Stomach smooth muscle (tissue), 2 donors: ENCODE data around the gene PHLDB2.
A peak's percentile ranks its signal among the peaks of the same experiment; 100 is the strongest.

Experiments used
- H3K27ac ChIP-seq: one replicate; pipeline ENCODE4 v1.7.0; 2013; ENCODE audit warnings: mild to moderate bottlenecking, low read length, inconsistent platforms
- H3K27me3 ChIP-seq, 2 donors: one replicate each; pipeline ENCODE4 v1.7.0; 2013; ENCODE audit warnings: low read length in 2 of 2; ENCODE audit not compliant: insufficient read depth in 2 of 2, control insufficient read depth in 1 of 2
- H3K36me3 ChIP-seq, 2 donors: one replicate each; pipeline ENCODE4 v1.7.0; 2013; ENCODE audit warnings: low read length in 2 of 2; ENCODE audit not compliant: control insufficient read depth in 2 of 2, insufficient read depth in 2 of 2
- H3K4me1 ChIP-seq: one replicate; pipeline ENCODE4 v1.7.0; 2013; ENCODE audit warnings: low read length; ENCODE audit not compliant: control insufficient read depth, insufficient read depth
- H3K4me3 ChIP-seq, 2 donors: one replicate each; pipeline ENCODE4 v1.7.0; 2013; ENCODE audit warnings: low read length in 2 of 2
- H3K9ac ChIP-seq, 2 donors: one replicate each; pipeline ENCODE4 v1.7.0; 2013; ENCODE audit warnings: low read length in 2 of 2, mild to moderate bottlenecking in 1 of 2
- H3K9me3 ChIP-seq, 2 donors: one replicate each; pipeline ENCODE4 v1.7.0; 2013; ENCODE audit warnings: low read length in 2 of 2; ENCODE audit not compliant: control insufficient read depth in 2 of 2
- donor health status: healthy.
- donor health status: Pancreatic carcinoma.

PHLDB2 gene

DNA sequence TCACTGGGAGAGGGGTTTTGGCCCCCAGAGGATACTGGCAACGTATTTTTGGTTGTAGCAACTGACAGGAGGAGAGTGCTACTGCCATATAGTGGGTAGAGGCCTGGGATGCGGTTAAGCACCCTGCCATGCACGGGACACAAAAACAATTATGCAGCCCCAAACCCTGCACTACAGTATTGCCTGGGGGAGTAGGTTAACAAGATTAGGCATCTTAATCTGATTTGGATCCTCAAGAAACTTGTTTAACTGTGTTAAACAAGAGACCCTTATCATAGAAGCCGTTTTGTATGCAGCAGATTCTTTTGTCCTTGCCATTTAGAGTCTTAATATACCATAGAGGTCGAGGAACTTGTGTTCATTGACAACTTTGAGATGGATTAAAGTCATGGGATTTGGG is 3.4 kb downstream of the PHLDB2 start:
- H3K4me1 ChIP-seq = peaks cover 36% of the 10 kb centered on the region
- H3K36me3 ChIP-seq = no peaks in the 10 kb centered on the region
- H3K4me3 ChIP-seq = peak overlapping the region; percentile 95 to 96
- H3K27me3 ChIP-seq = no peaks in the 10 kb centered on the region
- H3K9me3 ChIP-seq = no peaks in the 10 kb centered on the region
- peak overlapping the region in 1 of 2 donors; percentile 99 for H3K9ac ChIP-seq
- H3K27ac ChIP-seq = peak overlapping the region; percentile 98

DNA sequence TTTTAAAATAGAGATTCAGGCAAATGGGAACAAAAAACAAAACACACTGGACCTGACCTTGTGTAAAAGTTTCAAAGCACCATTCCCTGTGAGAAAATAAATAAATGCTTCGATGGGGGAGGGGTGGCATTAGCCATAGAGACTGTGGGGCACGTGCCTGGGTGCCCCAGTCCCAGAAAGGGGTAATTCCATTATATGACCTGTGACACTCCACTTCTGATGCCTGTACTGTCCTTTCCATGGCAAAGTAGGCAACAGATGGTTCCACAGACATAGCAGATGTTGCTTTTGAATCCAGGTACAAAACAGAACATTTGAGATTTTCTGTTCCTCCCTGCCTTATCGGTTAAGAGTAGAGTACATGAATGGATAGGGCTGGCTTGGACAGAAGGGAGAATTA is 3.9 kb downstream of the PHLDB2 start:
- no peaks in the 10 kb centered on the region for H3K36me3 ChIP-seq
- no peaks in the 10 kb centered on the region for H3K9me3 ChIP-seq
- peak overlapping the region; percentile 22 to 95 for H3K4me3 ChIP-seq
- peak overlapping the region; percentile 98 for H3K27ac ChIP-seq
- peaks cover 41% of the 10 kb centered on the region for H3K4me1 ChIP-seq
- peak overlapping the region in 1 of 2 donors; percentile 25 for H3K9ac ChIP-seq
- H3K27me3 ChIP-seq = no peaks in the 10 kb centered on the region

DNA sequence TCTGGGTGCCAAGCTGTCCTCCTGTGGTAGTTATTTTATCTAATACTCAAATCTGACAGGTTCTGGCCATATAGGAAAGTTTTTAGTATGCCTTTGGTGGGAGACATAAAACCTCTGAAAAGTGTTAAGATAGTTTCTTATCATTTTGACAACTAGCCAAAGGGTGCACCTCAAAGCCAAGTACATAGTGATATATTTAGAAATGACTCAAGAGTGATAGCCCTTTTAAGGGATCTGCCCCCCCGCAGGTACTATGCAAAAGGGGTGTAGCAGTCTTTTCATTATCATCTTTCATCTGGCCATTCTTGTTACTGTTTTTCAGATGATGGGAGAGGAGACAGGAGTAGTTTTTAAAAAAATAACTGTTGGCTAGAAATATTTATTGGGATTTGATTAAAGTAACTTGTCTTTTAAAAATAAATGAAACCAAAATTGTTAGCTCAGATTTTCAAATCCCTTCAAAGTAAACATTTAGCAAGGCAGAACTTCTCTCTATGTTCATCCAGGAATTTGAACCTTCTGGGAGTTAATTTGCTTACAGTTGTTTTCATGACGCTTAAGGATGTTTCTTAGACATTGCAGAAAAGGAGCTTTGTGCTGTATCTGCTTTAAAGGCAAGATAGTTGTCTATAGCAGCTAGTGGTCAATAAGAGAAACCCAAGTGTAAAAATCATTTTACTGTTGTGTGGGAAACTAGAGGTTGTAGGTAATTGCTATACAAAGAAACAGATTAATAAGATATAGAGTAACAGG is 5.1 kb downstream of the PHLDB2 start:
- Histone ChIP-seq H3K36me3 (no peaks in the 10 kb centered on the region), H3K27ac (peak overlapping the region; percentile 98), H3K4me1 (peaks cover 38% of the 10 kb centered on the region), H3K9ac (peak overlapping the region; percentile 43 to 51), H3K27me3 (no peaks in the 10 kb centered on the region), H3K4me3 (peak overlapping the region in 1 of 2 donors; percentile 30), H3K9me3 (no peaks in the 10 kb centered on the region)

DNA sequence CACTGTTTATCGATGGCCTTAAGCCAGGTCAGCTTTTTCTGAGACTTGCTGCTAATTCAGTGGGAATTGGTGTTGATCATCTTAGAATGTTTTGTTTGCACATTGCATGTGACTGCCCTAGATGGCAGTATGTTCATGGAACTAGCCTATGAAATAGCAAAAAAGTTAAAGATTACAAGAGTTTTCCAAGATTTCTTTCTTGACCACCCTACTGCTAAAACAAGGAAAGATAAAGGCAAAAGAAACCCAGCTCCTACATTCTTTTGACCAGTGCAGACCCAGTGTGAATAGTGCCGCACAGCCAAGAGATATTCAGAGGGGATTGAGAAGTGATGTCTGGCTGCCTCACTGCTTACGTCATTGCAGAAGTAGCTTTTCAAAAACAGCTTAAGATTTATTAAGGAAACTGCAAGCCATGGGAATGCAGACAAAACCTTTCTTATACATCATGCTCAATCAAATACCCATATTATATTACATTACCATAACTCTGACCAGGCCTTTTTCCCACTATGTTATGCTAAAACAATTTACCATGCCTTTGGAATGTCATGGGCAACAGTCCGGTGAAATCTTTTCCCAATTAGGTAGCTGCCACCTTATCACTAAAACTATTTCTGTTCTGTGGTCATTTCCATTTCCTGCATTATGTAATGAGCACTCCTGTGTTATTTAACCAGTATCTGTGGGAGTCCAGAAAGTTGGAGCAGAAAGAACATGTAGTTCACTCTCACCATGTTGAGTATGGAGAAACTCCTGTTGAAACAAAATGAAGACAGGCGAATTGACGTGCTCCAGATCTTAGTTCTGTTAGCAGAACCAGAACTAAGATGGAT is 6.0 kb downstream of the PHLDB2 start:
- H3K27ac ChIP-seq = peak overlapping the region; percentile 98
- H3K27me3 ChIP-seq = no peaks in the 10 kb centered on the region
- H3K36me3 ChIP-seq = no peaks in the 10 kb centered on the region

DNA sequence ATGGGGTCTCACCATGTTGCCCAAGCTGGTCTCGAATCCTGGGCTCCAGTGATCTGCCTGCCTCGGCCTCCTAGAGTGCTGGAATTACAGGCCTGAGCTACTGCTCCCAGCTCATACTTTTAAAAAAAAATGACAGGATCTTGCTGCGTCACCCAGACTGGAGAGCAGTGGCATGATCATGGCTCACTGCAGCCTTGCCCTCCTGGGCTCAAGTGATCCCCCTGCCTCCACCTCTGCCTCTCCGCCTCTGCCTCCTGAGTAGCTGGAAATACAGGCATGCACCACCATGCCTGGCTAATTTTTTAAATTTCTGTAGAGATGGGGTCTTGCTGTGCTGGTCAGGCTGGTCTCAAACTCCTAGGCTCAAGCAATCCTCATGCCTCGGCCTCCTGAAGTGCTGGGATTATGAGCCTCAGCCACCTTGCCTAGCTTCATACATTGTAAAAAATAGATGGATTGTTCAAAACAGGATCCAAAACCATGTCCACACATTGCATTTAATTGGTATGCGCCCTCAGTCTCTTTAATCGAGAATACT is 8.9 kb downstream of the PHLDB2 start:
- Histone ChIP-seq H3K27me3 (no peaks in the 10 kb centered on the region), H3K36me3 (peaks cover 4 to 8% of the 10 kb centered on the region in 2 donors), H3K9ac (no peak overlapping the region), H3K27ac (peak overlapping the region; percentile 24), H3K4me3 (no peak overlapping the region), H3K4me1 (peaks cover 34% of the 10 kb centered on the region), H3K9me3 (no peaks in the 10 kb centered on the region)

More for the DNA sequence above, 6.0 kb downstream of the PHLDB2 start:
- peaks cover 40% of the 10 kb centered on the region for H3K4me1 ChIP-seq
- no peaks in the 10 kb centered on the region for H3K9me3 ChIP-seq
- peak overlapping the region; percentile 29 to 30 for H3K4me3 ChIP-seq
- H3K9ac ChIP-seq = peak overlapping the region; percentile 43 to 51

DNA sequence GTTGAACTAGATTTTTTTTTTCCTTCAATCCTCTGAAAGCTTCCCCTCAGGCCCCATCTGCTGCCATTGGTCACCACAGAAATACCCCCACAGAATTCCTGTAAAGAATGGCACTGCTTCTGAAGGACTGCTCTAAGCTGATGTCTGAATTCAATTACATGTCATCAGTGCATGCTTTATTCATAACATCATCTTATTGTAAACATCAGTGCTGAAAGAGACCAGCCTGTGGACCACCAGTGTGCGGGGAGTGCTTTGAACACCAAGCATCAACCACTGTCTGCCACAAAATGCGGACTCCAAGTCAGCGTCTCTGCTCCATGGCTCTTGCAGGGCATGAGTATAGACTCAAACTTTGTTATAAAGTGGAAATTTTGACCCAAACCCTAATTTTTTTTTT is 11.6 kb downstream of the PHLDB2 start:
- peaks cover 4 to 8% of the 10 kb centered on the region in 2 donors for H3K36me3 ChIP-seq
- no peaks in the 10 kb centered on the region for H3K9me3 ChIP-seq
- H3K4me3 ChIP-seq = no peak overlapping the region
- H3K27me3 ChIP-seq = no peaks in the 10 kb centered on the region
- H3K4me1 ChIP-seq = peaks cover 33% of the 10 kb centered on the region
- H3K27ac ChIP-seq = no peak overlapping the region
- H3K9ac ChIP-seq = no peak overlapping the region

DNA sequence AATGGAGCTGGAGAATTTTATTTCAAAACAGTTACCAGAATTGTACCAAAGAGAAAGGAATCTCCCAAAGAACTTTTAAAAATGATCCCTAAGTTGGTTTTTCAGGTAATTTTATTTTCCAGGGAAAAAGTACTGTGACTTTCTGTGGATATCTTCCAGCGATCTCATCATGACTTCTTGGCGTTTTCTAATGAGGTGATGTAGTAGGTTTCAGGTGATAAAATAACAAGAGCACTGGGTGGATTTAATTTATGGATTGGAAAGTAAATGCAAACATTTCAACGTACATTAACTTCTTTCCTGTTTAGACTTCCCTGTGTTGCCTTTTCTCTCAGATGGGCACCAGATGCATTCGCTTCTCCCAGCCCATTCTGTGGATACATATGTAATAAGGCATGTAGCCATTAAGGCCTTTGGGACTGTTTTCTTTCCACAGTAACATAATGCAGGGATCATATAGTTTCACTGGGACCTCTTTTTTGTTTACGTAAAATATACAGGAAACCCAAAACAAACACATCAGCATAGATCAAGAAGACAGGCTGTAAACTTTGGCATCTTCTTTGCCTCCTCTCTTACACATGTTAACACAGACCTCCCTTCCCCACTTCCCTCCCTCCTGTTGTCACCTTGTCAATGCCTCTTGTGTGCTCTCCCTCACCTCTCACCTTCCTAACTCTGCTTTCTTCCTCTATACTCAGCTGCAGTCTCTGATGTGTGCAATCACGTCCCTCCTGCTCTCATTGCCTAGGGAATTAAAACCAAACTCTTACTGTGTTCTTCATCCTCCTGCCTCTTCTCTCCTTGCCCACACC is 13.0 kb downstream of the PHLDB2 start:
- H3K27ac ChIP-seq = no peak overlapping the region
- no peaks in the 10 kb centered on the region for H3K9me3 ChIP-seq
- peak overlapping the region in 1 of 2 donors; percentile 11 for H3K4me3 ChIP-seq
- no peaks in the 10 kb centered on the region for H3K27me3 ChIP-seq
- H3K4me1 ChIP-seq = peaks cover 24% of the 10 kb centered on the region
- H3K9ac ChIP-seq = no peak overlapping the region
- peaks cover 4 to 8% of the 10 kb centered on the region in 2 donors for H3K36me3 ChIP-seq

DNA sequence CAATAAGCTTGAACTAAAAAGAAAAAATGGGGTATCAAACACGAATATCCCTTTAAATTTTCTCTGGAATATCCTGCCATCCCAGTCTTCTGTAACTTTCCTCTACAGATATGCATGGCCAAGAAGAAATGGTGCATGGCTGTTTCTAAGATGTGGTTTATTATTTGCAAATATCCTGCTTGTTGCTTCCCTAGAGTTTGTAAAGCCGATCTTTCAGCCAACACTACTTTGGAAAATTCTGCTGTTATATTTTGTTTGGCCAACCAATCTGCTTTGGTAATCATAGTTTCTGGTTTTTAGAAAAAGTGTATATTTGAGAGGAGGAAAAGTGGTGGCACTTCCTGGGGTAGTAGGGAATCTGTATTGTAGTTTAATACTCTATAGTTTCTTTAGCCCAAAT is 13.9 kb downstream of the PHLDB2 start:
- Histone ChIP-seq H3K27me3 (no peaks in the 10 kb centered on the region), H3K36me3 (peaks cover 4 to 8% of the 10 kb centered on the region in 2 donors), H3K27ac (no peak overlapping the region), H3K4me1 (peaks cover 19% of the 10 kb centered on the region), H3K4me3 (no peak overlapping the region), H3K9me3 (no peaks in the 10 kb centered on the region), H3K9ac (no peak overlapping the region)

DNA sequence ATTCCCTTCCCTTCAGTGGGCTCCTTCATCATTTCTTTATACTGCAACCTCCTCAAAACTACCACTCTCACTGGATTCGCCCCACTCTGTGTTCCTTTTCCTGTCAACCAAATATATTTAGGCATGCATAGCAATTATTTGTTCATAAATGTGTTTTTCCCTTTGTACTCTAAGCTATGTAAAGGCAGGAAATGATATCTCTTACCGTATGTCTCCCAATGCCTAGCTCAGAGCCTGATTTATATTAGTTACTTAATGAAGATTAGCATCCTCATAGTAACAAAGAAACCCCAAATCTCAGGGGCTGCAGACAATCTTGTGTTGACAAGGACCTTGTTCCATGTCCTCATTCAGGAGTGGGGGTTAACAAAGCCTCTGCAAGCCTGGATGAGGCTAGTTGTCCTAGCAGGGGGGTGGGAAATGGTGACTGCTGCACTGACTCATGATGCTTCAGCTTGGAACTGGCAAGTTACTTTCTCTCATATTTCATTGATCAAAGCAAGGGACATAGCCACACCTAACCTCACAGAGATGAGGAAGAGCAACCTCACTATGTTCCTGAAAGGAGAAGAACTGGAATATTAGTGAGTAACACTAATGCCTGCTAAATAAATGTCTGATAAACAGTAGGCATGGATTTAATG is 15.2 kb downstream of the PHLDB2 start:
- H3K9ac ChIP-seq = no peak overlapping the region
- H3K27ac ChIP-seq = no peak overlapping the region
- H3K27me3 ChIP-seq = no peaks in the 10 kb centered on the region
- H3K4me1 ChIP-seq = peaks cover 15% of the 10 kb centered on the region
- no peaks in the 10 kb centered on the region for H3K9me3 ChIP-seq
- no peak overlapping the region for H3K4me3 ChIP-seq
- H3K36me3 ChIP-seq = peaks cover 4 to 8% of the 10 kb centered on the region in 2 donors

DNA sequence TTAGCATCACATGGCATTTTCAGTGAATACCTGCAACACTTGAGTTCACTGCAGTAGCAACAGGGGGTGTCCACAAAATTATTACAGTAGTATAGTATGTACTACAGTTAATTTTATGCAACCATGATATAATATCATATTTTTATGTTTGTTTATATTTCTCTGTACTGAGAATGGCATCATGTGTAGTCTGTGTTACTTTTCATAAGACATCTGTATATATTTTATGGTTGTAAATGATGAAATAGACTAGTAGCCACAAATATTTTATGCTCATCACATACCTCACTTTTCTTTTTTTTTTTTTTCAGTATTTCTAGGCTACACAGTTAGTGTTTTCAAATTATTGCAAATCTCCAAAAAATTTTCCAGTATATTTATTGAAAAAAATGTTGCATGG is 22.4 kb downstream of the PHLDB2 start:
- H3K27ac ChIP-seq = no peak overlapping the region
- no peak overlapping the region for H3K4me3 ChIP-seq
- H3K4me1 ChIP-seq = no peaks in the 10 kb centered on the region
- no peaks in the 10 kb centered on the region for H3K9me3 ChIP-seq
- H3K36me3 ChIP-seq = peaks cover 10 to 17% of the 10 kb centered on the region in 2 donors
- H3K9ac ChIP-seq = no peak overlapping the region
- H3K27me3 ChIP-seq = no peaks in the 10 kb centered on the region
